GM21515 (cell line): ENCODE results near the gene SH3RF2.

Experiments used
- ATAC-seq: cut with Tn5 transposase; IDR thresholded peaks from one replicate; pipeline ENCODE4 v1.9.1; 2021; ENCODE audit not compliant: unreplicated experiment

SH3RF2 gene

GRCh38 chr5:145920542-145921210 is 15.7 kb upstream of the SH3RF2 start:
- no peak for ATAC-seq

- ATAC-seq: no peak
Measured at GRCh38 chr5:145921211-145921610, 15.2 kb upstream of the SH3RF2 start.

GRCh38 chr5:145922059-145922458 is 14.3 kb upstream of the SH3RF2 start:
- ATAC-seq: no peak

- no peak for ATAC-seq
Measured at GRCh38 chr5:145923405-145923804, 13.0 kb upstream of the SH3RF2 start.

GRCh38 chr5:145924849-145925248 is 11.5 kb upstream of the SH3RF2 start:
- no peak for ATAC-seq

- ATAC-seq: no peak
Measured at GRCh38 chr5:145925353-145925752, 11.0 kb upstream of the SH3RF2 start.

GRCh38 chr5:145925803-145926202 is 10.6 kb upstream of the SH3RF2 start:
- ATAC-seq: no peak

- no peak for ATAC-seq
Measured at GRCh38 chr5:145931718-145932117, 4.7 kb upstream of the SH3RF2 start.

GRCh38 chr5:145934276-145934675 is 2.1 kb upstream of the SH3RF2 start:
- ATAC-seq: no peak

- peak; percentile 51 for ATAC-seq
Measured at GRCh38 chr5:145937432-145938250, 1.3 kb downstream of the SH3RF2 start.

GRCh38 chr5:145938776-145939539 is 2.6 kb downstream of the SH3RF2 start:
- ATAC-seq: no peak

GRCh38 chr5:145939540-145940065 is 3.2 kb downstream of the SH3RF2 start:
- ATAC-seq: no peak

- ATAC-seq: no peak
Measured at GRCh38 chr5:145941096-145941447, 4.7 kb downstream of the SH3RF2 start.

GRCh38 chr5:145941448-145942130 is 5.2 kb downstream of the SH3RF2 start:
- no peak for ATAC-seq

GRCh38 chr5:145942201-145942600 is 5.8 kb downstream of the SH3RF2 start:
- no peak for ATAC-seq

GRCh38 chr5:145942749-145943148 is 6.4 kb downstream of the SH3RF2 start:
- no peak for ATAC-seq

- ATAC-seq: no peak
Measured at GRCh38 chr5:145943674-145944121, 7.3 kb downstream of the SH3RF2 start.

- ATAC-seq: no peak
Measured at GRCh38 chr5:145944328-145944727, 8.0 kb downstream of the SH3RF2 start.

- ATAC-seq: no peak
Measured at GRCh38 chr5:145945620-145946111, 9.3 kb downstream of the SH3RF2 start.

GRCh38 chr5:145946112-145946861 is 9.9 kb downstream of the SH3RF2 start:
- peak; percentile 50 for ATAC-seq
